GM21515 (cell line): Measurements from ENCODE around the gene STK10.
"Not testable (repeated sequence)": the region's sequence is repeated elsewhere in the genome, so short reads cannot be mapped to it uniquely, and the experiment has no call there.

Source experiments
- ATAC-seq: cut with Tn5 transposase; IDR thresholded peaks from one replicate; pipeline ENCODE4 v1.9.1; 2021; ENCODE audit not compliant: unreplicated experiment

The STK10 gene

GRCh38 chr5:172020110-172020786 lies 167.8 kb downstream of the STK10 start:
- ATAC-seq: not testable (repeated sequence)

GRCh38 chr5:172015346-172015745 lies 172.7 kb downstream of the STK10 start:
- ATAC-seq: no peak

- ATAC-seq: no peak
Measured at GRCh38 chr5:172010278-172010677, 177.7 kb downstream of the STK10 start.

GRCh38 chr5:172009536-172010270 lies 178.3 kb downstream of the STK10 start:
- ATAC-seq: no peak

- no peak for ATAC-seq
Measured at GRCh38 chr5:172008689-172009141, 179.3 kb downstream of the STK10 start.

- no peak for ATAC-seq
Measured at GRCh38 chr5:172008111-172008455, 179.9 kb downstream of the STK10 start.

- peak; percentile 0 for ATAC-seq
Measured at GRCh38 chr5:172007175-172008110, 180.6 kb downstream of the STK10 start.

- peak; percentile 79 for ATAC-seq
Measured at GRCh38 chr5:172006321-172007174, 181.5 kb downstream of the STK10 start, which contains the start of gene FBXW11. FBXW11 (minus strand) TSS chr5:172006638; CDS start chr5:172006502, 136 bp downstream.

- peak; percentile 8 for ATAC-seq
Measured at GRCh38 chr5:172005708-172006320, 182.2 kb downstream of the STK10 start.

- ATAC-seq: no peak
Measured at GRCh38 chr5:172004824-172005237, 183.2 kb downstream of the STK10 start.

- no peak for ATAC-seq
Measured at GRCh38 chr5:172003746-172004145, 184.3 kb downstream of the STK10 start.

GRCh38 chr5:172002840-172003512 lies 185.0 kb downstream of the STK10 start:
- no peak for ATAC-seq

- ATAC-seq: no peak
Measured at GRCh38 chr5:172002310-172002709, 185.7 kb downstream of the STK10 start.

GRCh38 chr5:171999877-172000276 lies 188.1 kb downstream of the STK10 start:
- ATAC-seq: peak; percentile 43

GRCh38 chr5:171999100-171999499 lies 188.9 kb downstream of the STK10 start:
- no peak for ATAC-seq

- ATAC-seq: no peak
Measured at GRCh38 chr5:171997011-171997410, 191.0 kb downstream of the STK10 start.

GRCh38 chr5:171992813-171993212 lies 195.2 kb downstream of the STK10 start:
- ATAC-seq: no peak

GRCh38 chr5:171992305-171992704 lies 195.7 kb downstream of the STK10 start:
- ATAC-seq: no peak
